Pancreas (tissue), 10 donors: ENCODE measurements around the gene AGPAT2. TPM values are rescaled to one million over a fixed set of nuclear protein-coding genes. Genes with fewer than 3 reads are reported as not detected.

Experiments
- ATAC-seq, 4 donors: fragments of 200-7000 bp; cut with Tn5 transposase; one replicate each; pipeline versions ENCODE4 v1.8.0 to v1.9.1; 2020; ENCODE audit warnings: mild to moderate bottlenecking in 4 of 4, moderate library complexity in 4 of 4
- DNase-seq, 6 donors: peaks; one replicate each; pipeline ENCODE4 v3.0.0-alpha.2; 2020
- FAIRE-seq: peaks from 2 replicates; lab custom pipeline; 2012; peaks lifted over from hg19 to GRCh38; lab: Jason Lieb, UNC
- H3K27ac ChIP-seq, 4 donors: fragments of 200-600 bp; sonication (generic); 1 replicate in 3 of 4; 2 replicates in 1 of 4; pipeline versions ENCODE4 v1.5.0 to v1.8.0; 2020
- H3K27me3 ChIP-seq, 4 donors: fragments of 200-600 bp; one replicate each; pipeline ENCODE4 v1.8.0; 2021
- H3K36me3 ChIP-seq, 3 donors: fragments of 200-600 bp; sonication (generic) in 1 of 3; one replicate each; pipeline versions ENCODE4 v1.5.0 to v1.8.0; 2020 to 2021
- H3K4me1 ChIP-seq, 3 donors: fragments of 200-600 bp; one replicate each; pipeline ENCODE4 v1.8.0; 2021
- H3K4me3 ChIP-seq, 4 donors: fragments of 200-600 bp; sonication (generic) in 2 of 4; one replicate each; pipeline versions ENCODE4 v1.5.0 to v1.8.0; 2020 to 2021
- H3K9me3 ChIP-seq, 4 donors: fragments of 200-600 bp; one replicate each; pipeline ENCODE4 v1.8.0; 2021
- CTCF ChIP-seq, 4 donors: fragments of 200-600 bp; sonication (generic) in 3 of 4; IDR thresholded peaks; one replicate each; pipeline versions ENCODE4 v1.5.0 to v1.8.0; 2021; ENCODE audit warnings: antibody characterized with exemption in 4 of 4
- WGBS, 2 donors: extraction: QIAGEN DNeasy Blood & Tissue Kit; methylation state at CpG; one replicate each; pipeline ENCODE4 v1.1.7; 2013; 5-methylcytosine and 5-hydroxymethylcytosine counted together
- intact Hi-C, 3 donors: fragments of 100-400 bp; cut with DNase I; formaldehyde crosslinking; loops; one replicate each; pipeline versions ENCODE4 v1.11.1 to v1.14.2; 2022
- polyA plus RNA-seq, 2 donors: library from polyadenylated mRNA; stranded (reverse); fragments of 200-250 nt; gene quantifications; one replicate each; pipeline ENCODE4 v1.2.3, GENCODE V29; 2013
- total RNA-seq, 6 donors: library from RNA; stranded (reverse); fragmentation: NEBNext Ultra II Directional in 4 of 6; extraction: Animal tissue kit (Norgen Biotek cat#: 25700) in 4 of 6; gene quantifications; one replicate each; pipeline versions ENCODE4 v1.2.1 to v1.2.4, GENCODE V29; 2021 to 2023
- donor health status: healthy with polysubstance abuse.
- donor health status: DM: no; HTN: no; CAD: no; lungs with moderate emphysema.
- donor health status: DM: no; HTN: no; CAD: no.
- donor health status: control.
- donor health status: control.
- donor health status: Bipolar disorder and iron deficiency.
- donor health status: DM: yes; HTN: yes; CAD: no.
- donor health status: DM: no; HTN: no; CAD: no.
- donor health status: DM: no; HTN: no; CAD: no.
- donor health status: DM: yes; HTN: yes; CAD: no.

Gene AGPAT2
- total and polyA plus RNA-seq, 8 donors: 57.0 to 158 (median 82.7) TPM

- DNase-seq: no peak
- Histone ChIP-seq H3K27ac (no peak overlapping the region), H3K36me3 (no peaks in the 10 kb centered on the region), H3K9me3 (no peaks in the 10 kb centered on the region), H3K27me3 (no peaks in the 10 kb centered on the region), H3K4me3 (no peak overlapping the region), H3K4me1 (peaks cover 3 to 4% (median 3%) of the 10 kb centered on the region in 3 donors)
- intact Hi-C loops: no loop called here
- ATAC-seq: no peak
- FAIRE-seq: no peak
- WGBS, 2 donors: 86 to 88% methylated on average over 12 of the region's 12 CpGs
- TF ChIP-seq CTCF (IDR thresholded peaks at IDR 0.05): no peak
These were observed 16.1 kb upstream of the AGPAT2 start for GRCh38 chr9:136703276-136703860.

GRCh38 chr9:136701668-136702053 is 14.4 kb upstream of the AGPAT2 start:
- no peak for FAIRE-seq

GRCh38 chr9:136700959-136701667 is 13.9 kb upstream of the AGPAT2 start:
- ATAC-seq: no peak
- no peak overlapping the region for H3K4me3 ChIP-seq
- H3K9me3 ChIP-seq: no peaks in the 10 kb centered on the region
- no peaks in the 10 kb centered on the region for H3K36me3 ChIP-seq
- no peak for TF ChIP-seq CTCF (IDR thresholded peaks at IDR 0.05)
- H3K4me1 ChIP-seq: peaks cover 20 to 22% (median 21%) of the 10 kb centered on the region in 3 donors
- FAIRE-seq: no peak
- intact Hi-C loops: no loop called here
- H3K27ac ChIP-seq: no peak overlapping the region
- DNase-seq: no peak
- 62 to 78% methylated on average over 38 of the region's 38 CpGs for WGBS, 2 donors
- H3K27me3 ChIP-seq: no peaks in the 10 kb centered on the region

More at GRCh38 chr9:136701668-136702053, 14.4 kb upstream of the AGPAT2 start:
- Histone ChIP-seq H3K4me3 (no peak overlapping the region), H3K27ac (no peak overlapping the region), H3K27me3 (no peaks in the 10 kb centered on the region), H3K9me3 (no peaks in the 10 kb centered on the region), H3K4me1 (peaks cover 16 to 17% (median 16%) of the 10 kb centered on the region in 3 donors), H3K36me3 (no peaks in the 10 kb centered on the region)
- intact Hi-C loops: no loop called here
- no peak for TF ChIP-seq CTCF (IDR thresholded peaks at IDR 0.05)
- ATAC-seq: no peak
- 67 to 75% methylated on average over 10 of the region's 10 CpGs for WGBS, 2 donors
- no peak for DNase-seq

- no peaks in the 10 kb centered on the region for H3K9me3 ChIP-seq
- no peaks in the 10 kb centered on the region for H3K27me3 ChIP-seq
- no peak overlapping the region for H3K4me3 ChIP-seq
- H3K4me1 ChIP-seq: peaks cover 26 to 29% (median 29%) of the 10 kb centered on the region in 3 donors
- no peaks in the 10 kb centered on the region for H3K36me3 ChIP-seq
- ATAC-seq (no peak), FAIRE-seq (no peak), DNase-seq (no peak)
- no peak for TF ChIP-seq CTCF (IDR thresholded peaks at IDR 0.05)
- 86 to 87% methylated on average over 13 of the region's 13 CpGs for WGBS, 2 donors
- no peak overlapping the region for H3K27ac ChIP-seq
- intact Hi-C loops: no loop called here
These were observed 13.0 kb upstream of the AGPAT2 start for GRCh38 chr9:136700304-136700703.
